HepG2 (cell line): ENCODE results near the gene RPS27A. TPM values are rescaled to one million over a fixed set of nuclear protein-coding genes. Genes with fewer than 3 reads are reported as not detected.

Experiments
- ATF7-NPFF ChIP-seq: sonication (generic); formaldehyde crosslinking; IDR thresholded peaks from 2 replicates; pipeline ENCODE4 v1.8.1; 2023; ENCODE audit warnings: mild to moderate bottlenecking, low read depth, missing genetic modification reagents, moderate library complexity
- CBX1 ChIP-seq: IDR thresholded peaks from one replicate; pipeline ENCODE4 v1.6.1; 2016; ENCODE audit warnings: antibody characterized with exemption, low read depth
- KLF6 ChIP-seq: IDR thresholded peaks from 2 replicates; pipeline ENCODE4 v1.8.0; 2016; ENCODE audit warnings: missing biosample characterization, missing genetic modification reagents
- POLR2AphosphoS5 ChIP-seq: IDR thresholded peaks from 2 replicates; pipeline ENCODE4 v1.6.1; 2012; ENCODE audit warnings: low read depth, low read length
- RORA ChIP-seq: sonication (generic); formaldehyde crosslinking; IDR thresholded peaks from 2 replicates; pipeline ENCODE4 v1.5.0; 2020; ENCODE audit warnings: mild to moderate bottlenecking, missing genetic modification reagents, moderate library complexity
- SIX4 ChIP-seq: sonication (generic); formaldehyde crosslinking; IDR thresholded peaks from 2 replicates; pipeline ENCODE4 v1.4.0; 2020; ENCODE audit warnings: missing genetic modification reagents
- STAG1 ChIP-seq: sonication (generic); formaldehyde crosslinking; IDR thresholded peaks from 2 replicates; pipeline ENCODE4 v1.4.0; 2020; ENCODE audit warnings: missing genetic modification reagents
- TRIM24 ChIP-seq: sonication (generic); formaldehyde crosslinking; IDR thresholded peaks from 2 replicates; pipeline ENCODE4 v1.8.0; 2022; ENCODE audit warnings: mild to moderate bottlenecking, missing genetic modification reagents
- ZBTB3 ChIP-seq: sonication (generic); formaldehyde crosslinking; IDR thresholded peaks from 2 replicates; pipeline ENCODE4 v1.4.0; 2020; ENCODE audit warnings: low read depth, mild to moderate bottlenecking, moderate library complexity, missing genetic modification reagents, borderline replicate concordance
- ZIK1 ChIP-seq: sonication (generic); formaldehyde crosslinking; IDR thresholded peaks from 2 replicates; pipeline ENCODE4 v1.5.0; 2020; ENCODE audit warnings: mild to moderate bottlenecking, low read depth, missing genetic modification reagents, borderline replicate concordance
- ZNF274 ChIP-seq: sonication (generic); formaldehyde crosslinking; IDR thresholded peaks from 2 replicates; pipeline ENCODE4 v1.5.1; 2020; ENCODE audit warnings: mild to moderate bottlenecking, missing genetic modification reagents
- ZNF7 ChIP-seq: IDR thresholded peaks from 2 replicates; pipeline ENCODE4 v1.6.1; 2016; ENCODE audit warnings: missing biosample characterization, missing genetic modification reagents
- ZNF878 ChIP-seq: sonication (generic); formaldehyde crosslinking; IDR thresholded peaks from 2 replicates; pipeline ENCODE4 v1.8.1; 2023; ENCODE audit warnings: mild to moderate bottlenecking, missing genetic modification reagents, moderate library complexity
- polyA plus RNA-seq, 8 experiments: library from polyadenylated mRNA; depleted of rRNA in 3 of 8; stranded (reverse) in 7 of 8; unstranded in 1 of 8; fragments of >200 nt; fragmentation: Illumina TruSeq in 4 of 8; extraction: Trizol in 4 of 8; gene quantifications; 2 replicates each; pipeline versions ENCODE4 v1.2.1 to v1.2.3, GENCODE V29; 2011 to 2016; ENCODE audit warnings: low read depth in 4 of 8, missing spikeins in 1 of 8, mixed read lengths in 1 of 8; ENCODE audit not compliant: insufficient read depth in 1 of 8
- total RNA-seq, 5 experiments: library from RNA; depleted of rRNA; stranded (reverse); fragments of >200 nt; fragmentation: Illumina TruSeq; extraction: Trizol; gene quantifications; 2 replicates each; pipeline ENCODE4 v1.2.3, GENCODE V29; 2016; ENCODE audit warnings: low read depth in 1 of 5
- TF ChIP-seq, protein P1 (sequence below): sonication (generic); formaldehyde crosslinking; IDR thresholded peaks from 2 replicates; pipeline ENCODE4 v1.9.0; 2021; ENCODE audit warnings: missing genetic modification reagents, borderline replicate concordance
- TF ChIP-seq, protein P2 (sequence below): sonication (generic); formaldehyde crosslinking; IDR thresholded peaks from 2 replicates; pipeline ENCODE4 v1.8.0; 2023; ENCODE audit warnings: mild to moderate bottlenecking, missing genetic modification reagents
- TF ChIP-seq, protein P3 (sequence below): sonication (generic); formaldehyde crosslinking; IDR thresholded peaks from 2 replicates; pipeline ENCODE4 v1.4.0; 2020; ENCODE audit warnings: missing genetic modification reagents
- TF ChIP-seq, protein P4 (sequence below): sonication (generic); formaldehyde crosslinking; IDR thresholded peaks from 2 replicates; pipeline ENCODE4 v1.4.0; 2020; ENCODE audit warnings: mild to moderate bottlenecking, missing genetic modification reagents
- TF ChIP-seq, protein P5 (sequence below): sonication (generic); formaldehyde crosslinking; IDR thresholded peaks from 2 replicates; pipeline ENCODE4 v1.4.0; 2020; ENCODE audit warnings: mild to moderate bottlenecking, missing genetic modification reagents

Gene RPS27A
- total and polyA plus RNA-seq, 2 of the 13 experiments (the other 11 are each of a cell fraction or from before 2014, with no cell fraction given) = 2,779 to 3,269 TPM

DNA sequence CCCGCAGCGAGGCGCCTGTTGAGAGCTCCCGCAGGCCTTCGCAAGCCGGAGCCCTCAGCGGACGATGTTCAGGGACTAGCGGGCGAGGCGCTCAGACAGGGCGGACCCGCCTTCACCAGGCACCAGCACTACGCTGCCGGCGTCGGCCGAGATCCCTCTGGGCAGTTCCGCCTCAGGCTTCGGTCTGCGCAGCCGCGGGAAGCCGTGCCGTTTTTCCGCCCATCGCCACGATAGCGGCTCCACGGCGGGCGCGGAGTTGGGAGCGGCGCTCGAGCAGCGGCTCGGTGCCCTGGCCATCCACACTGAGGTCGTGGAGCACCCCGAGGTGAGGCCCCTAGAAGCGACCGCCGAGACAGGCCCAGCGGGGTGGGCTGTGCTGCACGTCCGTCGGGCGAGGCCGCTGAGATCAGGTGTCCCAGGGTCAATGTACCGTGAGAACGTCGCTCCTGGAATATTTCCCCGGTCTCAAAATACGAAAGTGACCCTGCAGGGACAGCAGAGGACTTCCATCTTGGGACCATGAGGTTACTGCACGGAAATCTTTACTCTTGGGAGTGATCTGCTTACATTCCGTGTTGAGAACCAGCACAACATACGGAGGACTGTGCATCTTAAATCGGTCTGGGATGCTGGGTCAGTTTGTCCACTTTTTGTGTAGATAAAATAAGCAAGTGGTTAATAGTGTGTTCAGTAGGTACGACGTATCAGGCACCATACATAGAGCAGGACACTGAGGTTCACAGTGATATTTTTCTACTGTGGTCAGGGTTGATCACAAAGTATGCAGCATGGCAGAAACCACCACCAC is 49.8 kb downstream of the RPS27A start (continued):
- TF ChIP-seq, protein P1, sequence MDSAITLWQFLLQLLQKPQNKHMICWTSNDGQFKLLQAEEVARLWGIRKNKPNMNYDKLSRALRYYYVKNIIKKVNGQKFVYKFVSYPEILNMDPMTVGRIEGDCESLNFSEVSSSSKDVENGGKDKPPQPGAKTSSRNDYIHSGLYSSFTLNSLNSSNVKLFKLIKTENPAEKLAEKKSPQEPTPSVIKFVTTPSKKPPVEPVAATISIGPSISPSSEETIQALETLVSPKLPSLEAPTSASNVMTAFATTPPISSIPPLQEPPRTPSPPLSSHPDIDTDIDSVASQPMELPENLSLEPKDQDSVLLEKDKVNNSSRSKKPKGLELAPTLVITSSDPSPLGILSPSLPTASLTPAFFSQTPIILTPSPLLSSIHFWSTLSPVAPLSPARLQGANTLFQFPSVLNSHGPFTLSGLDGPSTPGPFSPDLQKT = no peak
- TF ChIP-seq SIX4 (CRISPR knock-in tag) (peak; percentile 58; the same call in 1 of the 2 replicates), POLR2AphosphoS5 (peak; percentile 96), RORA (no peak), ZNF7 (CRISPR knock-in tag) (0 out of 2 replicates have a peak, but pooled peaks have one; percentile 58), STAG1 (CRISPR knock-in tag) (no peak; the same call in 1 of the 2 replicates), KLF6 (CRISPR knock-in tag) (peak; percentile 94; the same call in 1 of the 2 replicates), ATF7-NPFF (CRISPR knock-in tag) (peak; percentile 98), ZBTB3 (CRISPR knock-in tag) (no peak), ZIK1 (CRISPR knock-in tag) (peak; percentile 97), ZNF274 (CRISPR knock-in tag) (peak; percentile 98), TRIM24 (CRISPR knock-in tag) (no peak), ZNF878 (CRISPR knock-in tag) (peak; percentile 96; the same call in 1 of the 2 replicates), CBX1 (peak; percentile 62)
- TF ChIP-seq, protein P2, sequence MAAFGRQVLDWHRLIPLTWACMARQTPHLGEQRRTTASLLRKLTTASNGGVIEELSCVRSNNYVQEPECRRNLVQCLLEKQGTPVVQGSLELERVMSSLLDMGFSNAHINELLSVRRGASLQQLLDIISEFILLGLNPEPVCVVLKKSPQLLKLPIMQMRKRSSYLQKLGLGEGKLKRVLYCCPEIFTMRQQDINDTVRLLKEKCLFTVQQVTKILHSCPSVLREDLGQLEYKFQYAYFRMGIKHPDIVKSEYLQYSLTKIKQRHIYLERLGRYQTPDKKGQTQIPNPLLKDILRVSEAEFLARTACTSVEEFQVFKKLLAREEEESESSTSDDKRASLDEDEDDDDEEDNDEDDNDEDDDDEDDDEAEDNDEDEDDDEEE = no peak
- TF ChIP-seq, protein P3, sequence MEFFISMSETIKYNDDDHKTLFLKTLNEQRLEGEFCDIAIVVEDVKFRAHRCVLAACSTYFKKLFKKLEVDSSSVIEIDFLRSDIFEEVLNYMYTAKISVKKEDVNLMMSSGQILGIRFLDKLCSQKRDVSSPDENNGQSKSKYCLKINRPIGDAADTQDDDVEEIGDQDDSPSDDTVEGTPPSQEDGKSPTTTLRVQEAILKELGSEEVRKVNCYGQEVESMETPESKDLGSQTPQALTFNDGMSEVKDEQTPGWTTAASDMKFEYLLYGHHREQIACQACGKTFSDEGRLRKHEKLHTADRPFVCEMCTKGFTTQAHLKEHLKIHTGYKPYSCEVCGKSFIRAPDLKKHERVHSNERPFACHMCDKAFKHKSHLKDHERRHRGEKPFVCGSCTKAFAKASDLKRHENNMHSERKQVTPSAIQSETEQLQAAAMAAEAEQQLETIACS (CRISPR knock-in tag) = no peak
- TF ChIP-seq, protein P4, sequence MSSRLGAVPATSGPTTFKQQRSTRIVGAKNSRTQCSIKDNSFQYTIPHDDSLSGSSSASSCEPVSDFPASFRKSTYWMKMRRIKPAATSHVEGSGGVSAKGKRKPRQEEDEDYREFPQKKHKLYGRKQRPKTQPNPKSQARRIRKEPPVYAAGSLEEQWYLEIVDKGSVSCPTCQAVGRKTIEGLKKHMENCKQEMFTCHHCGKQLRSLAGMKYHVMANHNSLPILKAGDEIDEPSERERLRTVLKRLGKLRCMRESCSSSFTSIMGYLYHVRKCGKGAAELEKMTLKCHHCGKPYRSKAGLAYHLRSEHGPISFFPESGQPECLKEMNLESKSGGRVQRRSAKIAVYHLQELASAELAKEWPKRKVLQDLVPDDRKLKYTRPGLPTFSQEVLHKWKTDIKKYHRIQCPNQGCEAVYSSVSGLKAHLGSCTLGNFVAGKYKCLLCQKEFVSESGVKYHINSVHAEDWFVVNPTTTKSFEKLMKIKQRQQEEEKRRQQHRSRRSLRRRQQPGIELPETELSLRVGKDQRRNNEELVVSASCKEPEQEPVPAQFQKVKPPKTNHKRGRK (CRISPR knock-in tag) = peak; percentile 90
- TF ChIP-seq, protein P5, sequence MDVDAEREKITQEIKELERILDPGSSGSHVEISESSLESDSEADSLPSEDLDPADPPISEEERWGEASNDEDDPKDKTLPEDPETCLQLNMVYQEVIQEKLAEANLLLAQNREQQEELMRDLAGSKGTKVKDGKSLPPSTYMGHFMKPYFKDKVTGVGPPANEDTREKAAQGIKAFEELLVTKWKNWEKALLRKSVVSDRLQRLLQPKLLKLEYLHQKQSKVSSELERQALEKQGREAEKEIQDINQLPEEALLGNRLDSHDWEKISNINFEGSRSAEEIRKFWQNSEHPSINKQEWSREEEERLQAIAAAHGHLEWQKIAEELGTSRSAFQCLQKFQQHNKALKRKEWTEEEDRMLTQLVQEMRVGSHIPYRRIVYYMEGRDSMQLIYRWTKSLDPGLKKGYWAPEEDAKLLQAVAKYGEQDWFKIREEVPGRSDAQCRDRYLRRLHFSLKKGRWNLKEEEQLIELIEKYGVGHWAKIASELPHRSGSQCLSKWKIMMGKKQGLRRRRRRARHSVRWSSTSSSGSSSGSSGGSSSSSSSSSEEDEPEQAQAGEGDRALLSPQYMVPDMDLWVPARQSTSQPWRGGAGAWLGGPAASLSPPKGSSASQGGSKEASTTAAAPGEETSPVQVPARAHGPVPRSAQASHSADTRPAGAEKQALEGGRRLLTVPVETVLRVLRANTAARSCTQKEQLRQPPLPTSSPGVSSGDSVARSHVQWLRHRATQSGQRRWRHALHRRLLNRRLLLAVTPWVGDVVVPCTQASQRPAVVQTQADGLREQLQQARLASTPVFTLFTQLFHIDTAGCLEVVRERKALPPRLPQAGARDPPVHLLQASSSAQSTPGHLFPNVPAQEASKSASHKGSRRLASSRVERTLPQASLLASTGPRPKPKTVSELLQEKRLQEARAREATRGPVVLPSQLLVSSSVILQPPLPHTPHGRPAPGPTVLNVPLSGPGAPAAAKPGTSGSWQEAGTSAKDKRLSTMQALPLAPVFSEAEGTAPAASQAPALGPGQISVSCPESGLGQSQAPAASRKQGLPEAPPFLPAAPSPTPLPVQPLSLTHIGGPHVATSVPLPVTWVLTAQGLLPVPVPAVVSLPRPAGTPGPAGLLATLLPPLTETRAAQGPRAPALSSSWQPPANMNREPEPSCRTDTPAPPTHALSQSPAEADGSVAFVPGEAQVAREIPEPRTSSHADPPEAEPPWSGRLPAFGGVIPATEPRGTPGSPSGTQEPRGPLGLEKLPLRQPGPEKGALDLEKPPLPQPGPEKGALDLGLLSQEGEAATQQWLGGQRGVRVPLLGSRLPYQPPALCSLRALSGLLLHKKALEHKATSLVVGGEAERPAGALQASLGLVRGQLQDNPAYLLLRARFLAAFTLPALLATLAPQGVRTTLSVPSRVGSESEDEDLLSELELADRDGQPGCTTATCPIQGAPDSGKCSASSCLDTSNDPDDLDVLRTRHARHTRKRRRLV = peak; percentile 83
